Loucy (cell line): Measurements from ENCODE around the gene IFNA21.
"Not testable (repeated sequence)": the region's sequence is repeated elsewhere in the genome, so short reads cannot be mapped to it uniquely, and the experiment has no call there.

Source experiments
- CTCF ChIP-seq: fragments of 200-600 bp; sonication (generic); conservative IDR thresholded peaks from 2 replicates; pipeline ENCODE4 v1.5.1; 2014; ENCODE audit warnings: mild to moderate bottlenecking, antibody characterized with exemption, low read length
- EZH2phosphoT487 ChIP-seq: fragments of 200-600 bp; IDR thresholded peaks from 2 replicates; pipeline ENCODE4 v1.6.1; 2018; ENCODE audit warnings: antibody characterized with exemption, mild to moderate bottlenecking, moderate library complexity, borderline replicate concordance

GRCh38 chr9:21194867-21195776, 28.7 kb upstream of the IFNA21 start:
- peak; percentile 65 for TF ChIP-seq CTCF
- not testable (repeated sequence) for TF ChIP-seq EZH2phosphoT487
